AG08395 (cell line): ENCODE data around the gene MIOX.
A peak's percentile ranks its signal among the peaks of the same experiment; 100 is the strongest.

ENCODE experiments used
- DNase-seq: peaks from one replicate; pipeline ENCODE4 v3.0.0; 2012; ENCODE audit warnings: mixed read lengths, low spot score

The MIOX gene

DNA sequence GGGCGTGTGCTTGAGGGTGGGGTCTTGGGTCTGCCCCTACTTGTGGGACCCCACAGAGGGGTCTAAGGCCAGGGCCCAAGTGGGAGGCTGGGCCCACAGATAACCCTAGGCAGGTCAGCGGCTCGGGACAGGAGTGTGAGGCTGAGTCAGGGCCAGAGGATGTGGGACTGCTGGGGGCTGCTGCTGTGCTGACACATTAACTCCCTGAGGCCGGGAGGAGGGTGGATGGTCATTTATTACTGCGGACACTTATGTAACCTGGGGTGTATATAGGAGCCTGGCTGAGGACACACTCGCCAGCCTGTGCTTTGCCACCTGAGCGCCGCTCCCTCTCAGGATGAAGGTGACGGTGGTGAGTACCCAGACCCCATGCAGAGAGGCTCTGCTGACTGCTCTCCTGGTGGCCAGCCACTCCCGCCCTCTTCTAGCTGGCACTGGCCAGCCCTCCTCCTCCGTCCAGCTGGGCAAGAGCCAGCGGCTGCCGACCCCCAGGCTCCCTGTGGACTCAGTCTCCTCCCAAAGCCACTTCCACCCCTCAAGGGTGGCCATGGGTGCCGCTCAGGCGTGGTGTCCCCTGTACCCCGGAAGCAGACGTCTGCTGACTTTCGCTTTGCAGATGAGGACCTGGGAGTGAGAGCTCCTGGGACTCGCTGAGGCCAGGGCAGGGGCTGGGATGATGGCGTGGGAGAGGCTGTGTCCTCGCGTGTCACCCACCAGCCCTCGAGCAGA lies at the start of gene MIOX:
TSS of gene MIOX (plus strand) at position 299 of the 729 bp plus-strand sequence. CDS start at position 338, 39 bp downstream.
- no peak for DNase-seq

DNA sequence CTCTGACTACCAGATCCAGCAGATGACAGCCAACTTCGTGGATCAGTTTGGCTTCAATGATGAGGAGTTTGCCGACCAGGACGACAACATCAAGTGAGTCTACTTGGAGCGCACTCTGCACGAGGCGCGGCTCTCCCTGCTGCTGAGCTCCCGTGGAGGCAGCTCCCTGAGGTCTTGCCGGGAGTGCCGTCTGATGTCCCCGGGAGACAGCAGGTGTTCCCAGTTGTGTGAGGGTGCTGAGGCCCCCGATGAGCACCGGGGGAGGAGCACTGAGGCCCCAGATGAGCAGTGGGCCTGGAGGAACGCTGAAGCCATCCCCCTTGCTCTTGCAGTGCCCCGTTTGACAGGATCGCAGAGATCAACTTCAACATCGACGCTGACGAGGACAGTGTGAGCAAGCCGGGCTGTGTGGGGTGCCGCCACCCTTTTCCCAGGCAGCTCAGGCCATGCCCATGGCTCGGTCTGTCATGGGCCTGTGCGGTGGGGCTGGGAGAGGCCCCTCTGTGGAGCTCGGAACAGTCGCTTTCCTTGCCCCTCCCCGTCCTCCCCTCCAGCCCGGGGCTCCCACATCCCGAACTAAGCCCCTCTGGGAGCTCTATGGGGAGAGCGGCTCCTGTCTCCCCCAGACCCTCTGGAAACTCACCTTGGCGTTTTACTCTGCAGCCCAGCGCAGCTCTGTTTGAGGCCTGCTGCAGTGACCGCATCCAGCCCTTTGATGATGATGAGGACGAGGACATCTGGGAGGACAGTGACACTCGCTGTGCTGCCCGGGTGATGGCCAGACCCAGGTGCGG lies 49.0 kb upstream of the MIOX start:
- no peak for DNase-seq

DNA sequence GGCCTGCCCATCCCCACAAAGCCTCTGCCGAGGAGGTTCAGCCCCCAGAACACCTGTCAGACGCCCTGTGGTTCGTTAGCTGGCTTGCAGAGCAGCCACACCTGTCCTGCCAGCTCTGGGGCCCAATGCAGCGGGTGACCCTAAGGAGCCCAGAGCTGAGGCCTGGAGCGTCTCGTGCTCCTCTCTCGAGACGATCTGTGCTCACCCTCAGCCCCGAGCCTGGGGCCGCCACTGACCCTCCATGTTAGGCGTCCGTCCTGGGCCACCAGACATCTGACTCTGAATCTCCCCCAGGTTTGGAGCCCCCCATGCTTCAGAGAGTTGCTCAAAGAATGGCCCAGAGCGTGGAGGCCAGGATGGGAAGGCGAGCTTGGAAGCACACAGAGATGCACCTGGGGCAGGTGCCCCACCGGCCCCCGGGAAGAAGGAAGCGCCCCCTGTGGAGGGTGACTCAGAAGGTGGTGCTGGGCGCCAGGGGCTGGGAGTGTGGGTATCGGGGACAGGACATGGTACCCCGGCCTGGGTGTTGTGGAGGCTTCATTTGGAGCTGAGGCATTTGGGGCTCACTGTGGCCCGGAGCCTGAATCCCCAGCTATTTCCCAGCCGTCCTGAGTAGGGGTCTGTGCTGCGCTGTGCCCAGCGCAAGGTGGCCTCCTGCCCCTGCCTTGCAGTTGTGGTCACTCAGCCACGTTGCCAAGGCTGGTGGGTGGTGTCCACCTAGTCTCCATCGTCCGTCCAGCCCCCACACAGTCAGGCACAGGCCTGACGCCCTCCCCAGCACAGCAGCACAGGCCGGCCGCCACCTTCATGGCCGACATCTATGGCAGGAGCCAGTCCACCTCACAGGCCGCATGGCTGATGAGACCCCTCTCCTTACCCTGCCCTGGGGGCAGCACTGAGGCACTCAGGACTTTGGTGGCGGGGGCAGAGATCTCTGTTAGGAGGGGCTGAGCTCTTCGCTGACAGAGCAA lies 48.1 kb upstream of the MIOX start:
- DNase-seq = no peak

DNA sequence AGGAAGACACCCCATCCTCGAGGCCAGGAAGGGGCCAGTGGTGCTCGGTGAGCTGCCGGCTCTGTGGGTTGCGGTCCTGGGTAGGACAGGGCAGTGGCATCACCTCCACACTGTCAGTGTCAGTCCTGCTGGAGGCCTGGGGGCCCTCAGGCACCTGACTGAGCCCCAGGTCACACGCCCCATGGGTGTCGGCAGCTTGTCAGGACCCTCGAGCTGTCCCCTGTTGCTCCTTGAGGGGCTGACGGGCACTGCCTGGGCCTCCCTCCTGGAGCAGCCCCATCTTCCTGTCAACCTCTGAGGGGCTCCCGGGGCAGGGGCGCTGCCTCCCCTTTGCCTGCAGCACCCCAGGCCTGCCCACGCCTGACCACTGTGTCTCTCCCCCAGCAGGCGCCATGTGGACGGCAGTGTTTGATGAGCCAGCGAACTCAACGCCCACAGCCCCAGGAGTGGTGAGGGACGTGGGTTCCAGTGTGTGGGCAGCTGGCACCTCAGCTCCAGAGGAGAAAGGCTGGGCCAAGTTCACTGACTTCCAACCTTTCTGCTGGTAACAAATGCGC lies 47.3 kb upstream of the MIOX start:
- no peak for DNase-seq

DNA sequence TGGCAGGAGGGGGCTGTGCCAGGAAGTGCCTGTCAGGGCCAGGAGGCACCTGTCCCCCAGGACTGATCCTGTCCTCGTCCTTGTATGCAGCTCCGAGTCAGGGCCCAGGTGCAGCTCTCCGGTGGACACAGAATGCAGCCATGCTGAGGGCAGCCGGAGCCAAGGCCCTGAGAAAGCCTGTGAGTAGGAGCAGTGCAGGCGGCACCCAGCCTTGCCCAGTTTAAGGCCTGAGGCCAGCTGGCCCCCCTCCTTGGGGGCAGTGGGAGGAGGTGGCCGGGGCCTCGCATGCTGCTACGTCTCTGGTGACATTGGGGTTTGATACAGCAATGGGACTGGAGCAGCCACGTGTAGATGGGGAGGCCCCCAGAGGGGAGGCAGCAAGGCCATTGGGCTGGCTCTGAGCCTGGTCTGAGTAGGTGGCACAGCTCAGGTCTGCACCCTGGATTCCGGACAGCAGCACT lies 46.8 kb upstream of the MIOX start:
- DNase-seq = no peak

DNA sequence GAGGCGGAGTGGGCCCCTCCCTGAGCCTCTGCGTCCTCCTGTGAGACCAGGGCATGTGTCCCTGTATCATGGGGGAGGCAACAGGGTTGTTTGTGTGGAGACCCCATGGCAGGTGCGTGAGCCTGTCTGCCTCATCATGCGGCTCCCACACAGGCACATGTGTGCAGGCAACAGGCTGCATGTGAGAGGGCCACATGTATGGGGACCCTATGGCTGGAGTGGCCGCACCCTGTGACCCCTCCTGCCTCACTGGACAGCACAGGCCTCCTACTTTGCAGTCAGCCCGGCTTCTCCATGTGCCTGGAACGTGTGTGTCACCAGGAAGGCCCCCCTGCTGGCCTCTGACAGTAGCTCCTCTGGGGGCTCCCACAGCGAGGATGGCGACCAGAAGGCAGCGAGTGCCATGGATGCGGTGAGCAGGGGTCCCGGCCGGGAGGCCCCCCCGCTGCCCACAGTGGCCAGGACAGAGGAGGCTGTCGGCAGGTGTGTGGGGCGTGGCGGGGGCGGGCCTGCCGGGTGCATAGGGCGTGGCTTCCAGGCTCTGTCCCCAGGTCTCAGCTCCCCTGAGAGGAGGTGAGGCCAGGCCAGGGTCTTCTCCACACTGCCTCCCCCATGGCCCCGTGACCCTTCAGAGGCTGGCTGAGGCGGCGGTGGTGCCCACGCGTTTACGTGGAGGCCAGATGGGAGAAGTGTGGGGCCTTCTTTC lies 46.0 kb upstream of the MIOX start:
- DNase-seq = no peak

DNA sequence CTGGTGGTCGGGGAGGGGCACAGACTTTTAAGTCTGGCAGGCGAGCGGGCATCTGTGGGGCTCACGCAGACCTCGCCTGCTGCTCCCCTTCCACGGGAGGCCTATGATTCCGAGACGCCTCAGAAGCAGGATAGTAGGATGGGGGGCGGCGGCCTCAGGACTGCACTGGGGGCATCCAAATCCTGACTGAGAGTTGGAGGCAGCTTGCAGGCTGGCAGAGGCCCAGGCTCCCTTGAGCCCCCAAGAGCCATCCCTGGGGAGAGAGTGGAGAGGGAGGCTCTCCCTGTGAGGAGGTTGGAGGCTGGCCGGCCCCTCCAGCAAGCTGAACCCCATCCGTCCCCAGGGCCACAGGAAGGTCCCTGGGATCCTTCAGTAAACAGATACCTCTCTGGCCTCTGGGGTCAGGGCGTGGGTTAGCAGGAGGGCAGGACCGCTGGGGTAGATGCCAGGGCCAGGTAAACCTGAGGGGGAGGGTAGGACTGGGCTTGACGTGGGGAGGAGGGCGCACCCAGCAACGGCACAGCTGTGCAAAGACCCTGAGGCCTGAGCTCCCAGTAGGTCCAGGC lies 45.1 kb upstream of the MIOX start:
- DNase-seq = no peak

DNA sequence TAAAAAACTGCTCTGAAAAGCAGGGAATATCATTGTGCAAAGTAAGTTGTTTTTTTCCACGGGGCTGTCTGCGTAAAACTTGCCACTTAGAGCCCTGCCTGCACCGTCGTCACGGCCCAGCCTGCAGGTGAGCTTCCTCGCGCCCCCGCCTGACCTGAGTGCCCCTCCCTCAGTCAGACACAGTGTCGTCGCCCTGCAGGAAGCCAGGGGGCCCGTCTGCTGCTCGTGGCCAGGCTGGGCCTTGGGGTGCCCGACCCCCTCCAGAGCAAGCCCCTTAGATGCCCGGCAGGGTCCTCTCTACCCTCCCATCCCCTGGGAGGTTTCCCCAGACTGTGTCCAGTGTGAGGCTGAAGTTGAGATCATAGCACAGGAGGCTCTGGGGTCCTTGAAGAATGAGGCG lies 43.5 kb upstream of the MIOX start:
- DNase-seq = no peak

DNA sequence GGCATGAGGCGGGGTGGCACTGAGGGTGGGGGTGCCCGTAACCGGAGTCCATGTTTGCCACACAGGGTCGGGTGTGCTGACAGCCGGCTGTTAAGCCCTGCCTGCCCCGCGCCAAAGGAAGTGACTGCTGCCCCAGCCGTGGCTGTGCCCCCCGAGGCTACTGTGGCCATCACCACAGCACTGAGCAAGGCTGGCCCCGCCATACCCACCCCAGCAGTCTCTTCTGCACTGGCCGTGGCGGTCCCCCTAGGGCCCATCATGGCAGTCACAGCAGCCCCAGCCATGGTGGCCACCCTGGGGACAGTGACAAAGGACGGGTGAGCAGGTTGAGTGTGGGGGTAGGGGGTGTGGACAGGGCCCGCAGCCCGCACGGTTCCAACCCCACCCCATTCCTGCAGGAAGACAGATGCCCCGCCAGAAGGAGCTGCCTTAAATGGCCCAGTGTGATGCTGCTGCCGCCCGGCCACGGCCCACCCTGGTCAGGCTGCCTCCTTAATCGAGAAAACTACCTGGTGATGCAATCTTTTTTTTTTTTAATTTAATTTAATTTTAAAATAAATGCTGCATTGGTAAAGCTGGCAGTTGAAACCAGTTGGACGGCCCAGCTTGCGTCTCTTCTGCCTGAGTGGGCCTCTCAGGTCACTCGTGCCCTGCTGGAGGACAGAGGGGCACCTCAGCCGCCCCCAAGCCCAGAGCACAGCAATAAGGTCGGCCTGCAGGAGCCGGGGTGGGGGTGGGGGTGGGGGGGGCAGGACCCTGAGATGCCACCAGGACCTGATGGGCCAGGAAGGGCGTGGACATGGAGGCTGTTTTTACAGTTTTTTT lies 42.6 kb upstream of the MIOX start:
- no peak for DNase-seq

DNA sequence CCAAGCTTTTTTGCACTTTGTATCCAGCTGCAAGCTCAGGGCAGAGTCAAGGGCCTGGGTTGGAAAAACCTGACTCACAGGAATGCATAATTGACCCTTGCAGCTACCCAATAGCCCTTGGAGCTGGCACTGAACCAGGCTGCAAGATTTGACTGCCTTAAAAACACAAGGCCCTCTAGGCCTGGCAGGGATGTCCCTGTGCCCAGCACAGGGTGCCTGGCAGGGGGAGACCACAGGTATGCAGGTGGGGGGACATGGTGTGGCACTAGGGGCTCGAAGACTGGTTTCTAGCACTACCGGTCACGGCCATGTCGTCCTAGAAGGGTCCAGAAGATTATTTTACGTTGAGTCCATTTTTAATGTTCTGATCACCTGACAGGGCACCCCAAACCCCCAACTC lies 42.0 kb upstream of the MIOX start:
- peak; percentile 87 for DNase-seq

DNA sequence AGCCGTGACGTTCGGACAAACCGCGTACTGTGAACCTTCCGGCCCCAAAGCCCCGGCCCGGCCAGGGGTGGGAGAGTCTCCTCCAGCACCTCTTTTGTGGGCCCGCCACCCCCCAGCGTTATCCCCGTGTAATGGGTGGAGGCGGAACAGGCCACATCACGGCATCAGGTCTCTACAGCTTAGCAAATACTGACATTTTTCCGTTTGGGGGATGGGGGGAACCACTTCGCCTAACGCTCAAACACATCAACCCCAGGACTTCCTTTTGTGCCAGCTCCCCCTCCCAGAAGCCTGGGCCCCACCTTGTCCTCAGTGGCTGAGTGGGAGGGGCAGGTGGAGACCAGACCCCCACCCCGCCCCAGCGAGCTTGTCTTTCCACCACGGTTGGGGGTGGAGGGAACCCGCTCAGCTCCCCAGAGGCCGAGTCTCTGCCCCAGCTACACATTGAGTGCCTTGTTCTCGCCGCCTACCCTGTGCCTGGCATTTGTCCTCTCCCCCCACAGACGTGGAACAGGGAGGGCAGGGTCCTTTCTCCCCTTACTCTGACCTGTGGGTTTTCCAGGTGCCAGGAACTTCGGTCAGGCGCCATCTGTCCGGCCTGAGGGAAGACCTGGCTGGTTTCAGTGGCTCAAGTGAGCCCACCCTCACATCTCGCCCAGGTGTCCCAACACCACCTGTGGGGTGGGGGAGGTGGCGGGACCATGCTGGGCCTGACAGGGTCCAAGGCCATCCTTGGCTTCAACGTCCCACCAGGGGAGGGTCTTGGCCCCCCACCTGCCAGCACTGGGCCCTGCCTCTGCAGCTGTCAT lies 41.4 kb upstream of the MIOX start:
- DNase-seq = no peak

DNA sequence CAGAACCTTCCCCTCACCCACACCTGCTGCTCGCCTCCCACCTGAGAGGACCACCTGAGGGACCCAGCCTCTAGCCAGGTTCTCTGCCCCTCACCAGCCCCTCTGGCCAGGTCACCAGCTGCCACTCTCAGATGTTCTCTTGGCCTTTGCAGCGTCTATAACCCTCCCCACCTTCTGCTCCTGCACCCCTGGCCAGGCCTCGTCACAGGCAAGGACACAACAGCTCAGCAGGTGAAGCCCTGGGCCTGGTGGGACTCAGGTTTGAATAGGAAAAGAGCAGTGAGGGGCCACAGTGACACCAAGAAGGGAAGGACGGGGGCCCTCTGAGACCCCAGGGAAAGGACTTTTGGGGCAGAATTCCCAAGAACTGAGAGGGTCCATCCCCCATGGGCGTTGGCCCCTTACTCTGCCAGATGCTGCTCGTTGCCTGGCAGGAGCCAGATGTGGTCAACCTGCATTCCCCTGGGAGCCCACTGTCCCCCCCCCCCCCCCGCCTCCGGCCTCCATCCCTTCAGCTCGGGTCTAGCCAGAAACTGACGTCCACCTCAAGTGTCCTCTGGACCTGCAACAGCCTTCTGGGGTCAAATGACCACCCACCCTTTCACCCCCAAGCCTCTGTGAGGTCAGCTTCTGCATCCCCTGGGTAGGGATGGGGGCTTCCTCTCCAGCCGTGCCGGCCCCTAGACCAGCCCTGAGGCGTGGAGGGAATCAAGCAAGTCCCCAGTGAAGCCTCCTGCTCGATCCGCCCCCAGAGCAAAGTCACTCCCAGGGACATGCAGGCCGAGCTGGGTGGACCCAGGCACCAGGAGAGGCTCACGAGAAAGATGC lies 40.6 kb upstream of the MIOX start:
- no peak for DNase-seq

DNA sequence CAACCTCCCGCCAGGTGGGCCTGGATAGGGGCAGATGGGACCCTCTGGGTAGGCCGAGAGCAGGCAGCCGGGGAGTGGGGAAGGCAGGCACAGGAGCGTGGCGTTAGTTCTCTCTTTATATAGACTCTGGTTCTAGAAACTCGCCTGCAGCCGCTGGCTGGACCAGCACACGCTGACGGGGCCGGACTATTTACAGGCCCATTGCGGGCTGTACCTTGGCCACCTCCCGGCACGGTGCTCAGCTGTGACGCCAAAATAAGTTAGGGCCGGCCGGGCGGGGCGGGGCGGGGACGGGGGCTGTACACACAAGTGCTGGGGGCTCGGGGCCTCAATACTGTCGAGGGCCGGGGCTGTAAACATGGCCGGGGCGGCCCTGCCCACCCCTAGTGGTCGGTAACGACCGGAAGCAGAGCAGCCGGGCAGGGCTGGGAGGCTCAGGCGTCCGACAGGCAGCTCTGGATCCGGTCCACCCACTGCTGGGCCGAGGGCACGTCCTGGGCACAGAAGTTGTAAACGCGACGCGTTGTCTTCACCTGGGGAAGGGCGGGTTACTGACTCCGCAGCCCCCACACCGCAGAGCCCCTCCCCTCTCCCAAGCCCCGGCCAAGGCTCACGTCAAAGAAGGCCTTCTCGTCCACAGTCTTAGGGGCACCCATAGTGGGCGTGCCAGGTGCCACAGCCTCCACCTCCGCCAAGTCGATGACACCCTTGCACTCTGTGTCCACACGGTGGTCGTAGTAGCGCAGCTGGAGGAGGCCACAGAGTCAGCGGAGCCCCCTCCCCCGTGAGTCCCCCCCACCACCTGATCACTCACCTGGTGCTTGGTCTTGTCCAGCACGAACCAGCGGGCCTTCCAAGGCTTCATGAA lies 39.7 kb upstream of the MIOX start:
- DNase-seq = no peak

DNA sequence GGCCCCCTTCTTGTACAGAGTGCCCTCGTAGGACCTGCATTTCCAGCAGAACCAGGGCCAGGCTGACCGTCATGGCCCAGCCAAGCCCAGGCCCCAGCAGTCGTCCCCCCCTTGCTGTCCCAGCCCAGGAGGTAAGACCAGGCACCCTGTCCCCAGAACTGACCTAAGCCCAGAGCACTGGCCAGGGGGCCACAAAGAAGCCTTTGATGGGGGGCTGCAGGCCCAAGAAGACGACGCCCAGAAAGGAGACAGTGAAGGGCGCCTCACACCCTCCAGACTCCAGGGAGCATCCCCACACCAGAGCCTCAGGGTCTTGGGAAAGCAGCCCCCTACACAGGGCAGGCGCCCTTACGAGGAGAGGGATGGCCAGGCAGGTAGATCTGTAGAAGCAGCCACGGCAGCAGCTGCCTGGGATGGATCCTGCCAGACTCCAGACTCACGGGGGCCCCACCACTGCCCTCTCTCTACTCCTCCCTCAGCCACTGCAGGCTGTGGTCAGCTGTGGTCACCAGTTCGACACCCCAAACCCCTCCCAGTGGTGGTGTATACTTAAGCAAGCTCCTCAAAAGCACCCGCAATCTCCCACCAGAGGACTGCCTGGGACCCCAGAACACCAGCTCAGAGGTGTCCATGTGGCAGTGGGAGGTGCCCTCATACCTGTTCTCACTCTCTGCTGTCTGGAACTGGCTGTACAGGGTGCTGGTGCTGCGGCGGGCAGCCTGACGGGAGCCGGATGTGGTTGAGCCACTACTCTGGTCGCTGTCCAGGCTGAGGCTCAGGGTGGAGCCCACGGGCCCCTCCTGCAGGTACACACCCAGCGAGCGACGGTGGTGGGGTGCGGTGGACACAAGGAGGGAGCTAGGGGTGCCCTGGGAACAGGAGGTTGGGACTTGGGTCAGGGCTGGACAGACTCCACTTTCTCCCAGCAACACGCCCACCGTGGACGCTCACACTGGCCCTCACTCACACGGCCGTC lies 38.8 kb upstream of the MIOX start:
- no peak for DNase-seq

DNA sequence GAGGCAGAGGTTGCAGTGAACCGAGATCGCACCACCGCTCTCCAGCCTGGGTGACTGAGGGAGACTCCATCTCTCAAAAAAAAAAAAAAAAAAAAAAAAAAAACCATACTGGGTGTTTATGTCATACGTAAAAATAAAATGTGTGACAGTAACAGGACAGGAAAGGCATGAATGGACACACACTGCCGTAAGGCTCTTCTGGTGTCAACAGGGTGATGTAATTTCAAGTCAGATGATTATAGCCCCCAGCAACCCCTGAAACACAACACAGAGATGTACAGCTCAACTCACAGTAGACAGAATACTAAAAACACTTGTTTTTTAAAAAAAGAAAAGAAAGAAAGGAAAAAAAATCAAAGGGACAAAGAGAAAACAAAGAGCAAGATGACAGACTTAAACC lies 34.0 kb upstream of the MIOX start:
- no peak for DNase-seq

DNA sequence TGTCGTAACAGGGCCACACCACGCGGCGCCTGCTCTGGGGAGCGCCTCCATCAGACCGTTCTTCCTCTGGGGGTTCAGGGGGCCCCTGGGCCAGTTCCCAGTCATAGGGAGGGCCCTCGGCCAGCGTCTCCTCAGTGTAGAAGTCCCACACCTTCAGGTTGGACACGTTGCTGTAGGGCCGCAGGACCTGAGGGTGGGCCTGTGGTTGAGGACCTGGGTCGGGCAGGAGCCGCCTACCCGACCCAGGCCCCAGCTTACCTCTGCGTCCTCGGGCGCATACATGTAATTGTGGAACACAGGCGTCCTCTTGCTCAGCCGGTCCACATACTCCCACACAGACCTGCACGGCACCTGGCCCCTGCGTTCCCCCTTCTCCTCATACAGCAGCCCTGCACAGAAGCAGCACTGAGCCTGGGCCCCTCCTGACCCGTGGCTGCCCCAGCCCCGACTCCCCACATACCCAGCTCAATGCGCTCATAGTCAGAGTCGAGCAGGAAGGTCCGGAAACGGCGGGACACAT lies 32.0 kb upstream of the MIOX start:
- DNase-seq = no peak
